Loucy (cell line): ENCODE measurements around the gene ZNF629.

Experiments used
- H2AFZ ChIP-seq: fragments of 200-600 bp; sonication (generic); 2 replicates; pipeline ENCODE4 v1.6.0; 2016; ENCODE audit warnings: antibody characterized with exemption, mild to moderate bottlenecking, low read length, moderate library complexity
- H3F3A ChIP-seq: fragments of 200-600 bp; 2 replicates; pipeline ENCODE4 v1.6.0; 2016; ENCODE audit warnings: antibody characterized with exemption, low read depth, mild to moderate bottlenecking
- H3K27me3 ChIP-seq: fragments of 200-600 bp; sonication (generic); 2 replicates; pipeline ENCODE4 v1.6.1; 2014; ENCODE audit warnings: low read length, mild to moderate bottlenecking; ENCODE audit not compliant: insufficient read depth, poor library complexity, severe bottlenecking
- H3K36me3 ChIP-seq: fragments of 200-600 bp; sonication (generic); 2 replicates; pipeline ENCODE4 v1.6.1; 2016; ENCODE audit warnings: low read length; ENCODE audit not compliant: insufficient read depth
- H3K4me1 ChIP-seq: fragments of 200-600 bp; sonication (generic); 2 replicates; pipeline ENCODE4 v1.5.1; 2014; ENCODE audit warnings: low read length, mild to moderate bottlenecking; ENCODE audit not compliant: insufficient read depth, poor library complexity, severe bottlenecking
- H3K4me2 ChIP-seq: fragments of 200-600 bp; sonication (generic); 2 replicates; pipeline ENCODE4 v1.6.0; 2014; ENCODE audit warnings: antibody characterized with exemption, low read length, low read depth, mild to moderate bottlenecking; ENCODE audit not compliant: poor library complexity, severe bottlenecking
- H3K4me3 ChIP-seq: fragments of 200-600 bp; sonication (generic); 2 replicates; pipeline ENCODE4 v1.5.1; 2014; ENCODE audit warnings: low read length, mild to moderate bottlenecking, mixed read lengths; ENCODE audit not compliant: poor library complexity, severe bottlenecking
- H3K79me2 ChIP-seq: fragments of 200-600 bp; sonication (generic); 2 replicates; pipeline ENCODE4 v1.6.1; 2014; ENCODE audit warnings: low read length; ENCODE audit not compliant: insufficient read depth
- H3K9ac ChIP-seq: fragments of 200-600 bp; sonication (generic); 2 replicates; pipeline ENCODE4 v1.6.0; 2014; ENCODE audit warnings: mild to moderate bottlenecking, low read depth, low read length, moderate library complexity; ENCODE audit not compliant: poor library complexity, severe bottlenecking
- H3K9me2 ChIP-seq: fragments of 200-600 bp; sonication (generic); replicated peaks from 2 replicates; pipeline ENCODE4 v1.6.1; 2016; ENCODE audit warnings: low read depth, low read length, mixed read lengths
- H3K9me3 ChIP-seq: fragments of 200-600 bp; sonication (generic); 2 replicates; pipeline ENCODE4 v1.6.1; 2014; ENCODE audit warnings: mild to moderate bottlenecking, antibody characterized with exemption, low read length, low read depth; ENCODE audit not compliant: insufficient read depth
- H4K20me1 ChIP-seq: fragments of 200-600 bp; sonication (generic); 2 replicates; pipeline ENCODE4 v1.6.0; 2014; ENCODE audit warnings: antibody characterized with exemption, low read length, mild to moderate bottlenecking; ENCODE audit not compliant: insufficient read depth, poor library complexity, severe bottlenecking
- EZH2phosphoT487 ChIP-seq: fragments of 200-600 bp; IDR thresholded peaks from 2 replicates; pipeline ENCODE4 v1.6.1; 2018; ENCODE audit warnings: antibody characterized with exemption, mild to moderate bottlenecking, moderate library complexity, borderline replicate concordance
- TF ChIP-seq, protein P1 (sequence below): fragments of 200-600 bp; sonication (generic); conservative IDR thresholded peaks from 2 replicates; pipeline ENCODE4 v1.5.1; 2014; ENCODE audit warnings: mild to moderate bottlenecking, antibody characterized with exemption, low read length

The ZNF629 gene

DNA sequence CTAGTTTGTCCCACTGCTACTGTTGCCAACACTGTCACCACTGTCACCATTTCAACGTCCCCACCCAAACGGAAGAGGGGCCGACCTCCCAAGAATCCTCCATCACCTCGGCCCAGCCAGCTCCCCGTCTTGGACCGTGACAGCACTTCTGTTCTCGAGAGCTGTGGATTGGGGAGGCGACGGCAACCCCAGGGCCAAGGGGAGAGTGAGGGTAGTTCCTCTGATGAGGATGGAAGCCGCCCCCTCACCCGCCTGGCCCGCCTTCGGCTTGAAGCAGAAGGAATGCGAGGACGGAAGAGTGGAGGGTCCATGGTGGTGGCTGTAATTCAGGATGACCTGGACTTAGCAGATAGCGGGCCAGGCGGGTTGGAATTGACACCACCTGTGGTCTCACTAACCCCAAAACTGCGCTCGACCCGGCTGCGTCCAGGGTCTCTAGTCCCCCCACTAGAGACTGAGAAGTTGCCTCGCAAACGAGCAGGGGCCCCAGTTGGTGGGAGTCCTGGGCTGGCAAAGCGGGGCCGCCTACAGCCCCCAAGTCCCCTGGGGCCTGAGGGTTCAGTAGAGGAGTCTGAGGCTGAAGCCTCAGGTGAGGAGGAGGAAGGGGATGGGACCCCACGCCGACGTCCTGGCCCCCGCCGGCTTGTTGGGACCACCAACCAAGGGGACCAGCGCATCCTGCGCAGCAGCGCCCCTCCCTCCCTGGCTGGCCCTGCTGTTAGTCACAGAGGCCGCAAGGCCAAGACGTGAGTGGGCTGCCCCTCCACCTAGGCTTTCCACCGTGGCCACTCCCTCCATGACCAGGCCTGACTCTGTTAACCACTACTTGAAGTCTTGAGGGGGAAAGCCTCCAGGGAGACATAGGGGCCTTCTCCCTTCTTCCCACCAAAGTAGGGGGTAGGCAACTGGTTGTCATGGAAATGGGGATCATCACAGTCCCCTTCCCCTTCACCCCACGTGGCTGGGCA, 47.7 kb downstream of the ZNF629 start:
- Histone ChIP-seq H3K36me3 (peaks cover 44% of the 10 kb centered on the region; the same call in 1 of the 2 replicates), H3F3A (no peaks in the 10 kb centered on the region), H3K4me3 (no peak overlapping the region), H3K9ac (no peak overlapping the region), H3K4me2 (no peak overlapping the region), H3K4me1 (no peaks in the 10 kb centered on the region), H4K20me1 (no peaks in the 10 kb centered on the region), H3K9me3 (no peaks in the 10 kb centered on the region), H3K79me2 (no peaks in the 10 kb centered on the region), H3K27me3 (no peaks in the 10 kb centered on the region), H3K9me2 (no peaks in the 10 kb centered on the region), H2AFZ (no peak overlapping the region)
- TF ChIP-seq, protein P1, sequence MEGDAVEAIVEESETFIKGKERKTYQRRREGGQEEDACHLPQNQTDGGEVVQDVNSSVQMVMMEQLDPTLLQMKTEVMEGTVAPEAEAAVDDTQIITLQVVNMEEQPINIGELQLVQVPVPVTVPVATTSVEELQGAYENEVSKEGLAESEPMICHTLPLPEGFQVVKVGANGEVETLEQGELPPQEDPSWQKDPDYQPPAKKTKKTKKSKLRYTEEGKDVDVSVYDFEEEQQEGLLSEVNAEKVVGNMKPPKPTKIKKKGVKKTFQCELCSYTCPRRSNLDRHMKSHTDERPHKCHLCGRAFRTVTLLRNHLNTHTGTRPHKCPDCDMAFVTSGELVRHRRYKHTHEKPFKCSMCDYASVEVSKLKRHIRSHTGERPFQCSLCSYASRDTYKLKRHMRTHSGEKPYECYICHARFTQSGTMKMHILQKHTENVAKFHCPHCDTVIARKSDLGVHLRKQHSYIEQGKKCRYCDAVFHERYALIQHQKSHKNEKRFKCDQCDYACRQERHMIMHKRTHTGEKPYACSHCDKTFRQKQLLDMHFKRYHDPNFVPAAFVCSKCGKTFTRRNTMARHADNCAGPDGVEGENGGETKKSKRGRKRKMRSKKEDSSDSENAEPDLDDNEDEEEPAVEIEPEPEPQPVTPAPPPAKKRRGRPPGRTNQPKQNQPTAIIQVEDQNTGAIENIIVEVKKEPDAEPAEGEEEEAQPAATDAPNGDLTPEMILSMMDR: no peak
- TF ChIP-seq EZH2phosphoT487: no peak

DNA sequence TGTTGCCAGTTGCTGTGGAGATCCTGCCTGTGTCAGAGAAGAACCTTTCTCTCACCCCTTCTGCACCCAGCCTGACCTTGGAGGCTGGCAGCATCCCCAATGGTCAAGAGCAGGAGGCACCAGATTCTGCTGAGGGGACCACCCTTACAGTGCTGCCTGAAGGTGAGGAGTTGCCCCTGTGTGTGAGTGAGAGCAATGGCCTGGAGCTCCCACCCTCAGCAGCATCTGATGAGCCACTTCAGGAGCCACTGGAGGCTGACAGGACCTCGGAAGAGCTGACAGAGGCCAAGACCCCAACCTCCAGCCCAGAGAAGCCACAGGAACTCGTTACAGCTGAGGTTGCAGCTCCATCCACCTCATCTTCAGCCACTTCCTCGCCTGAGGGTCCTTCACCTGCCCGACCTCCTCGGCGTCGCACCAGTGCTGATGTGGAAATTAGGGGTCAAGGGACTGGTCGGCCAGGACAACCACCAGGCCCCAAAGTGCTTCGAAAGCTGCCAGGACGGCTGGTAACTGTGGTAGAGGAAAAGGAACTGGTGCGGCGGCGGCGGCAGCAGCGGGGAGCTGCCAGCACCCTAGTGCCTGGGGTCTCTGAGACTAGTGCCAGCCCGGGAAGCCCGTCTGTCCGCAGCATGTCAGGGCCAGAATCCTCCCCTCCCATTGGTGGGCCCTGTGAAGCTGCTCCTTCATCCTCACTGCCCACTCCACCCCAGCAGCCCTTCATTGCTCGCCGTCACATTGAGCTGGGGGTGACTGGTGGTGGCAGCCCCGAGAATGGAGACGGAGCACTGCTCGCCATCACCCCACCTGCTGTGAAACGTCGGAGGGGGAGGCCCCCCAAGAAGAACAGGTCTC, 49.0 kb downstream of the ZNF629 start:
- no peak overlapping the region for H3K4me2 ChIP-seq
- H3K4me3 ChIP-seq: no peak overlapping the region
- no peaks in the 10 kb centered on the region for H3F3A ChIP-seq
- H3K9ac ChIP-seq: no peak overlapping the region
- H3K9me2 ChIP-seq: no peaks in the 10 kb centered on the region
- H2AFZ ChIP-seq: no peak overlapping the region
- H3K9me3 ChIP-seq: no peaks in the 10 kb centered on the region
- H3K4me1 ChIP-seq: no peaks in the 10 kb centered on the region
- H3K79me2 ChIP-seq: no peaks in the 10 kb centered on the region
- H3K27me3 ChIP-seq: no peaks in the 10 kb centered on the region
- peaks cover 54% of the 10 kb centered on the region; the same call in 1 of the 2 replicates for H3K36me3 ChIP-seq
- TF ChIP-seq EZH2phosphoT487: no peak
- TF ChIP-seq, protein P1: no peak
- H4K20me1 ChIP-seq: no peaks in the 10 kb centered on the region

GRCh38 chr16:30736995-30737793, 49.8 kb downstream of the ZNF629 start:
- no peak overlapping the region for H3K9ac ChIP-seq
- H3K4me1 ChIP-seq: no peaks in the 10 kb centered on the region
- H2AFZ ChIP-seq: no peak overlapping the region
- TF ChIP-seq, protein P1: no peak
- no peak for TF ChIP-seq EZH2phosphoT487
- no peak overlapping the region for H3K4me2 ChIP-seq
- peaks cover 56% of the 10 kb centered on the region; the same call in 1 of the 2 replicates for H3K36me3 ChIP-seq
- H3K9me2 ChIP-seq: no peaks in the 10 kb centered on the region
- no peaks in the 10 kb centered on the region for H3K9me3 ChIP-seq
- no peaks in the 10 kb centered on the region for H4K20me1 ChIP-seq
- H3K79me2 ChIP-seq: no peaks in the 10 kb centered on the region
- no peak overlapping the region for H3K4me3 ChIP-seq
- no peaks in the 10 kb centered on the region for H3K27me3 ChIP-seq
- H3F3A ChIP-seq: no peaks in the 10 kb centered on the region
